GM10266 (cell line): ENCODE data around the gene VGLL2.

Experiments
- DNase-seq: peaks from one replicate; pipeline ENCODE4 v3.0.0; 2012; ENCODE audit errors: extremely low spot score
- CTCF ChIP-seq: IDR thresholded peaks from 2 replicates; pipeline ENCODE4 v1.5.1; 2012; ENCODE audit warnings: mild to moderate bottlenecking, low read depth; ENCODE audit not compliant: control insufficient read depth, insufficient read depth; ENCODE audit errors: missing control alignments

The VGLL2 gene

DNA sequence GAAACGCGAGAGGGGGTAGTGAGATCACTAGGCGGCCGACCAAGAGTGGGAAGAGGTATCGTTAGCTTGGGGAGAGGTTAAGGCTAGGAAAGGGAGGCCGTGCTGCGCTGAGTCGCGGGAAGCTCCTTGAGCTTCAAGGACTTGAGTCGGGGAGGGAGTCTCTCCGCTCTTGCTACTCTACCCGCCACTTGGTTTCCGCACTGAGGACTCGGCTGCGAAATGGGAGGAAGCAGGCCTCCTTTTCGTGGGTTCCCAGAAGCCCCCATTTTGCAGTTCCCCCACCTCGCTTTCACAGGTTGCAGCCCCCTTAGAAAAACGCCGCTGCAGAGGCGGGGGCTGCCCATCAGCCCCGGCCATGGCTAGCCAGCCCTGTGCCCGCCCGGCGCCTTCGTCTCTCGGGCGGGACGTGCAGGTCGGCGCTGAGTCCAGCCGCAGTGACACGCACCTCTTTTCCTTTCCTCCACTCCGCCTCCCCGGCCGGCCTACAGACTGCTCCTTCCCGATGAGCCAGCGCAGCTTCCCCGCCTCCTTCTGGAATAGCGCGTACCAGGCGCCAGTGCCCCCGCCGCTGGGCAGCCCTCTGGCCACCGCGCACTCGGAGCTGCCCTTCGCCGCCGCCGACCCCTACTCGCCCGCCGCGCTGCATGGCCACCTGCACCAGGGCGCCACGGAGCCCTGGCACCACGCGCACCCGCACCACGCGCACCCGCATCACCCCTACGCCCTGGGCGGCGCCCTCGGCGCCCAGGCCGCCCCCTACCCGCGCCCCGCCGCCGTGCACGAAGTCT, 4.9 kb downstream of the VGLL2 start:
- no peak for TF ChIP-seq CTCF
- no peak for DNase-seq

DNA sequence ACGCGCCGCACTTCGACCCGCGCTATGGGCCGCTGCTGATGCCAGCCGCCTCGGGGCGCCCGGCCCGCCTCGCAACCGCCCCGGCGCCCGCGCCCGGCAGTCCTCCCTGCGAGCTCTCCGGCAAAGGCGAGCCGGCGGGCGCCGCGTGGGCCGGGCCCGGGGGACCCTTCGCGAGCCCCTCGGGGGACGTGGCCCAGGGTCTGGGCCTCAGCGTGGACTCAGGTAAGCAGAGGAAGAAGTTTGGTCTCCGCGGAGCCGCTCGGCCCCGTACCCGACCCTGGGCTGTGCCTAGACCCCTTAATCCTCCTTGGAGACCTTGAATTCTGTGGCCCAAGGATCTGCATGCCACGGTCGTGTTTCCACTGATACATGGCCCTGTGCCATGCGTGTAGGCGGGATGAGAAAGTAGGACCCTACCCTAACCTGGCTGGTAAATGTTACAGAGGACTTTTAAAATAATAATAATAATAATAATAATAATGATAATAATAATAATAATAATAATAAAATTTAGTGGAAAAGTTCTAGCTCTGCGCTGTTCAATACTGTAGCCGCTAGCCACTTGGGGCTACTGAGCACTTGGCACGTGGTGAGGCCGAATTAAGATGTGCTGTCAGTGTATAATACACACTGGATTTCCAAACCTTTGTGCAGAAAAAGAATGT, 5.6 kb downstream of the VGLL2 start:
- DNase-seq: no peak
- no peak for TF ChIP-seq CTCF

GRCh38 chr6:117272032-117272866, 6.9 kb downstream of the VGLL2 start:
- TF ChIP-seq CTCF: no peak
- no peak for DNase-seq

- DNase-seq: no peak
- no peak for TF ChIP-seq CTCF
Observed at GRCh38 chr6:117272891-117273290, 7.5 kb downstream of the VGLL2 start.

DNA sequence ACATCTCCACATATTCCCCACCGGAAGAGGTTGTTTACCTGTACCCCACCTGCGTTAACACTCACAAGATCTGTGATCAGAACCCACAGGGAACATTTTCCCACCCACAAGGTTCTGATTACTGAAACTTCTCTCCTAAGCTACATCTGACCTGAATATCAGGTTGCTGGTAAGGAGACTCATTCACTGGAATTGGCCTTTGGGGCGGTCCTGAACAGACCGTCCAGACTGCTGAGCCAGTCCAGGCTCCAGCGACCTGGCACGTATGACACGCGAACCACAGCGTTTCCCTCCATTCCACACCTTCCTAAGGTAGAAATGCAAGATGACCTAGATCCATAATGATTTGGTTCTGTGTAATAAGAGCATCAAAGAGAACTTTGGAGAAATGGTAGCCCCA, 9.8 kb downstream of the VGLL2 start:
- DNase-seq: no peak

GRCh38 chr6:117275711-117276110, 10.4 kb downstream of the VGLL2 start:
- no peak for DNase-seq
- TF ChIP-seq CTCF: no peak

More for the DNA sequence above, 9.8 kb downstream of the VGLL2 start:
- no peak for TF ChIP-seq CTCF

- TF ChIP-seq CTCF: no peak
- no peak for DNase-seq
Observed at GRCh38 chr6:117276778-117277316, 11.5 kb downstream of the VGLL2 start.
